Stimulated activated CD8-positive, alpha-beta memory T cell treated with anti-CD3 and anti-CD28 coated beads, Interleukin-15, amount 100 ng/mL, for 24 hours (primary cell): ENCODE measurements around the gene CDH4.
"Not testable (repeated sequence)": the region's sequence is repeated elsewhere in the genome, so short reads cannot be mapped to it uniquely, and the experiment has no call there.

Experiments used
- DNase-seq: peaks from one replicate; pipeline ENCODE4 v3.0.0-alpha.2; 2020; ENCODE audit warnings: low read depth

Gene CDH4

DNA sequence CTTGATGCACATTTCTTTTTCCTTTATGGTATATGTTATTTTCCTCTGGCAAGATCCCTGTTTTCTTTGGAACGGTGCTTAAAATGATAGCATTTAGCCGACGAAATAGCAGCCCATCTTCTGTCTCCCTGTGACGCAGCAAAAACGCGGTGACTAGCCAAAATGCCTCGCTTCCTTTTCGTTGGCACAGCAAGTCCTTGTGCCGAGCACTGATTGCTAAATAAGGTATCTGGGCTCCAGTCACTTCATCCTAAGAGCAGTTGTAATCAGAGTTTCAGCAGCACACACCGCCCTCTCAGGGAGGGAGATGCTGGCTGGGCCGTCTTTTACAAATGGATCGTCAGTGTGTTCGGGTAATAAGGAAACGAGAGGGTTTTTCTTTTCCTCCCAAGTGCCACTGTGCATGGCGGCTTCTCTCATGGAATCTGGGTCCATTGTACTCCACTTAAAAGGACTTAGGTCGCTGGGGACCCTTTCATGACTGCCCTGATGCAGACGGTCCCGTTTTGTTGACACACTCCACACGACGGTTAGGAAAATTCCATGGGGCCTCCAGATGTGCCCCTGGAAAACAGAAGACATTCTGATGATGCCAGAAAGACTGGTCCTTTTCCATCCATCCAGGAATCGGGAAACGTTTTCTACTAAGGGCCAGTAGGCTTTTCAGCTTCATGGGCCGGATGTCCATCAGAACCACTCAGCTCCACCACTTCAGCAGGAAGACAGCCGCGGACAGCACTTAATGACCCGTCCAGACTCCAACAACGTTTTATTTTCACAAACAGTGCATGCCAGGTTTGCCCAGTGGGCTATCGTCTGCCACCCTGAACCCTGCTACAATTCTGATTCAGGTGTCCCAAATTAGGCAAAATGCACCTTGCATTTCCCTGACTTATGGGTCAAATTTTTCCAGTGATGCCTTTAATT lies 185.5 kb downstream of the CDH4 start:
- no peak for DNase-seq

DNA sequence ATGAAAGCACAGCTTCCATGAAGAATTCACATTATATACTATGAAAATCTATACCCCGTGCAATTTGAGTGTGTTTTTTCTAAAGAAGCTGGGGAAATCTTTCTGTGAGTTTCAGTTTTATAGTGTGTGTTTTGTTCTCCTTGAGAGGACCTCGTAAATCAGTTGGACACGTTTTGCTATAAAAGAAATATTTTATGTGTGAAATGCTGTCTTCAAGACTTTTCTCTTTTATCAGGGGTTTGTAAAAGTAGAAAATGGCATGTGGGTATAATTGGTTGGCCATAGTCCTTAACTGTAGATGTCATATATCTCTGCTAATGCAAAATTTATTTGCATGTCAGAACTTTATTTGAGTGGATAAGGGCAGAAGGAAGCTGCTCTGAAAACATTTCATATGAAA lies 186.2 kb downstream of the CDH4 start:
- DNase-seq = no peak

DNA sequence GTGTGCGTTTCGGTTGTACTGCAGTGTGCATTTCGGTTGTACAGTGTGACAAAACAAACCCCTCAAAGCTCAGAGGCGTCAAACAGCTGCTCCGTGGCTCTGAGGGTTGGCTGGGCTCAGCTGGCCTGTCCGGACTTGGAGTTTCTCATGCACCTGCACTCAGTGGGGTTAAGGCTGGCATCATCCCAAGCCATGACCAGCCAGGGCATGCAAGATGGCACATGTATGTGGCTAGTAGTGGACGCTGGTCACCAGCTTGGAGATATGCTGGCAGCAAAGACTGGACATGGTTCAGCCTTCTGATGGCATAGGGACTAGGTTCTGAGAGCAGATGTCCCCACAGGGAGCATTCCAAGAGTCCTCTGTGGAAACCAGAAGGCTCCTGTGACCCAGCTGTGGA lies 187.2 kb downstream of the CDH4 start:
- no peak for DNase-seq

DNA sequence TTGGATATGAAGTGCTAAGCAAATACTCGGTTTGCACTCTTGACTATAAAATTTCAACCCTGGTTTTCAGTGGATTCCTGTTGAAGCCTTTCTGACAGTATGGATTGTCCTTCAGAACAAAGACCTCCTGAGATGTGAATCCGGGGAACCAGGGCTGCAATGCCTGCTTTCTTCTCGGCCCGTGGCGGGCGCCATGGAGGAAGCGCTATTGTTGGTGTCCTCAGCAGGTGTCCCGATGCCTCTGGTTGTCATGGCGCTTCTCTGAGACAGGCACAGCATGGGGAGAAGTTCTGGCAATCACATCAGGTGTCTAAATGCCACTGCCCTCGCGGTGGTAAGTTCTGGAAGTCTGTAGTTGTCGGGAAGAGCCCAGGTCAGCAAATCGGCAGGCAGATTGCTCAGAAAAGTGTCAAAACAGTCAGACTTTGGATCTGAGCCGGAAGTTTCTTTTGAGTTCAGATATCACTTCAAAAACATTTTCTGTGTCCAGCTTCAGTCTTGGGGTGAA lies 188.5 kb downstream of the CDH4 start:
- no peak for DNase-seq

DNA sequence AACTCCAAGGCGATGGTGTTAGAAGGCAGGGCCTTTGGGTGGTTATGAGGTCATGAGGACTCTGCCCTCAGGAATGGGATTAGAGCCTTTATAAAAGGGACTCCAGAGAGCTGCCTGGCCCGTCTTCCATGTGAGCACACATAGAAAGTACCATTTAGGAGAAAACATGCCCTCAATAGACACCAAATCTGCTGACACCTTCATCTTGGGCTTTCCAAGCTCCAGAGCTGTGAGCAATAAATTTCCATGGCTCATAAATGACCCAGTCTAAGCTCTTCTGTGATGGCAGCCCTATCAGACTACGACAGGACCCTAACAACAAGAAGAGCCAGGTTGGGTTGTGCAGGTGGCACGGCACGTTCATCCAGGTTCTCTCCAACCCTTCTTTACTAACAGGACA lies 189.5 kb downstream of the CDH4 start:
- no peak for DNase-seq

- DNase-seq = no peak
These were observed 190.1 kb downstream of the CDH4 start for GRCh38 chr20:61442075-61442670.

GRCh38 chr20:61442718-61443117 lies 190.7 kb downstream of the CDH4 start:
- DNase-seq = no peak

- no peak for DNase-seq
These were observed 191.5 kb downstream of the CDH4 start for GRCh38 chr20:61443443-61444126.

DNA sequence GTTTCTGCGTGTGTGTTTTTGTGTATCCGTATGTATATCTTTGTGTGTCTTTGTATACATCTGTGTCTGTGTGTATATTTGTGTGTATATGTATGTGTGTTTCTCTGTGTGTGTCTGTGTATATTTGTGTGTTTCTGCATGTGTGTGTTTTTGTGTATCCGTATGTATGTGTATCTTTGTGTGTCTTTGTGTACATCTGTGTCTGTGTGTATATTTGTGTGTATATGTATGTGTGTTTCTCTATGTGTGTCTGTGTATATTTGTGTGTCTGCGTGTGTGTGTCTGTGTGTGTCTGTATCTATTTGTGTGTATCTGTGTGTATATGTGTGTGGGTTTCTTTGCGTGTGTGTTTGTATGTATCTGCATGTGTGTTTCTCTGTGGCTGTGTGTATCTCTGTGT lies 192.6 kb downstream of the CDH4 start:
- DNase-seq = no peak

DNA sequence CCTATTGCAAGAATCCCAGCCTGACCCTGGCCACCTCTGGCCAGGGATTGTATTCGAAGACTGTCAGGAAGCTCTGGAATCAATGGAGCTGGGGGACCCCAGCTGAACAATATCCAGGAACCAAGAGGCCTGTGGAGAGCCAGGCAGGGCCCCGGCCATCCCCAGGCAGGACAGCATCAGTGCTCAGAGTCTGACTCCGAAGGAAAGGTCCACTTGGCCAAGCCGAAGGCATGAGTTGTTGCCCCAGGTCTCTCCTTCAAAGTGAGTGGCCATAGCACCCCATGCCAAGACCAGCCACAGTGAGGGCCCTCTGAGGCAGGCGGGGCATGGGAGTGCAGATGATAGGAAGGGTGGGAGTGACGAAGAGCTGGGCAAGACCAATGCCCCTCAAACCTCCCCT lies 193.1 kb downstream of the CDH4 start:
- DNase-seq = no peak

DNA sequence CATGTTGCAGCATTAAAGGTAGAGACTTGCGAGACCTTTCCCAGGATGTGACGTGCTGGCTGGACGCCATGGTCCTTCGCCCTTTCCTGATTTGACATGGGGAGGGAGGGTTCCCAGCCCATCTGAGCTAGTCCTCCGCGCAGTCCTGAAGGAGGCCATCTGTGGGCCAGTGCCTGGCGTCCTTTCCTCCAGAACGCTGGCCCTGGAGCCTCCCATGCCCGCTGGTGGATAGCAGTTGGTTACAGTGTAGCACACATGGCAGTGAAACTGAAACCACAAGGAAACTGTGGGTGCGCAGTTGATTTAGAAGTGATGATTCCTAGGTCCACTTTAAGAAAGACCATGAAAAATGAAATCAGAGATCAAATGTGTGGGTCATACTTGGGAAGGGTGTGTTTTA lies 193.7 kb downstream of the CDH4 start:
- DNase-seq = no peak

GRCh38 chr20:61447952-61448351 lies 195.9 kb downstream of the CDH4 start:
- no peak for DNase-seq

DNA sequence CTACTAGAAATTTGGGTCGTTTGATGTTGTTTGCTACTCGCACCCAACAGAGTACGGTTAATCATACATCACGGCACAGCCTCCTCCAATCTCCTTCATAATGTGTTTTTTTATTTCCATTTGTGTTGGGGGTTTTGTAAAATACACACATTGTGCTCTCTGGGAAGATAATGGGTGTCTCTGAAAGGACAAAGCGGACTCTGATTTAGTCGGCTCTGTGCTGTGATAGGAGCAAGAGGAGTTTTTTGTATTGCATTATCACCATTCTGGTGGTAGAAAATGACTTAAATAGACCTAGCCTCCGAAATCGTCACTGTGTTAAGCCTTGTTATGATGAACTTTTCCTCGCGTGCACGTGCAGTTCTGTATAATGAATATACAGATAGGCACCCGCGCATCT lies 196.3 kb downstream of the CDH4 start:
- DNase-seq = no peak

- no peak for DNase-seq
These were observed 197.1 kb downstream of the CDH4 start for GRCh38 chr20:61449057-61449609.

DNA sequence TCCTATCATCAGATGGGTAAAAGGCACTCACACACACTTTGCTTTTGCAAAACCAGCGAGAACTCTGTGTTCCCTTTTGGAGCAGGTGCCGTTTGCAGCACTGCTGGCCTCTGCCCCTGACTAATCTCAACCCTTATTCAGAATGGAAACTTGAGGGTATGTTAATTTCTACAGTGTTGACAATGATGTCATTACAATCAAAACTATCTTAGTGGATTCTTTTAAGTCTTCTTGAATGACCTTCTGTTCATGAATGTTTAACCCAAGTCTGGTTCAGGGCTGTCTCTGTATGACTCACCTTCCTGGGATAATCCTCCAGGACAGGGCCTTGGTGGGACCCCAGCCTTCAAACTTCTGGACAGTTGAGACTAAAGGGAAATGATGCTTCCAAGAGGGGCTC lies 197.9 kb downstream of the CDH4 start:
- DNase-seq = no peak

- DNase-seq = no peak
These were observed 198.5 kb downstream of the CDH4 start for GRCh38 chr20:61450549-61450948.

DNA sequence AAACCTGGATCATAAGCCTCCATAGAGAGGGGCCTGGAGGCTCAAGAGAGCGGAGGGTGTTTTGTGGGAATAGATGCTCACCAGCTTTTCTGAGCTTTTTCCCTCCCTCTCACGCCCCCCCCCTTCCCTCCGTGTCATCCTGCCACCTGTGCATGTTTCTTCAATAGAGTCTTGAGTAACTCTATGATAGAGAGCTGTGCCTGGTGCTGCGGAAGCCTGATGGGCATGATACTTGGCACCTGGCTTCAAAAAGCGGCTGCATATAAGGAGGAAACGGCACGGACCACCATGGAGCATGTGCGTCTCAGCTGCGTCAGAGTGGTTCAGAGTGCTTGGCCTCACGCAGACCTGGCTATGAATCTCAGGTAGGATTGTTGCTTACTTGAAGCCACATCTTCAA lies 198.9 kb downstream of the CDH4 start:
- no peak for DNase-seq

DNA sequence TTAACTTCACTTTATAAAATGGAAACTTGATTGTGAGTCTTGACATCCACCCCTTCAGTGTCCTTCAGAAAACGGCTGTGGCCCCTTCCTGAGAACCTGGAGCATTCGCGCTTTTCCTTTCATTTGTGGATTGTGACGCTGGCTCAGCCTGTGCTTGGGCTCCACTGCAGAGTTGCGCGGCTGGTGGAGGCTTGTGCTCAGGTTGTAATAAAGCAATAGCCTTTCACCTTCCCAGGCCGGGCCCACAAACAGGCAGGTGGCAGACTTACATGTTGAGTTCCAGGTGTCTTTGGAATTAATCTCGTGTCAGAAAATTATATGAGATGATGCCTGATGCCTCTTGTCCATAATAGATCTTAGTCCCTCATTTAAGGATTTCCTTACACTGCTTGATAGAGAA lies 199.9 kb downstream of the CDH4 start:
- DNase-seq = no peak

DNA sequence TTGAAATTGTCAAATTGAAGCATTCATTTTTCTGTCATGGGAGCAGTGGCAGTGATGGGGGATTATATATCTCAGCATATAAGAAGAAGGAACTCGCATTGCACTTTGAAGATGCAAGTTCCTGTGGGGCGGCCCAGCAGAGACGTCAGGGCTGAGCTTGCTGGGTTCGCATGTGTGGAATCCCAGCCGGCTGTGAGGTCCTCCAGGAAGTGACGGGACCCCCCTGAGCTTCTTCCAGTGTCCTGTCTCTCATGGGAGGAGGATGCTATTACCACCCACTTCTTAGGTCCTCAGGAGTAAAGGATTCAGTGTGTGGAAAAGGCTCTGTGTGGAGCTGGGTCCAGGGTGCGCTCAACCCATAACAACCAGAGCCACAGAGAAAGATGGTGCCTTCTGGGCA lies 201.2 kb downstream of the CDH4 start:
- DNase-seq = no peak

- DNase-seq = not testable (repeated sequence)
These were observed 201.6 kb downstream of the CDH4 start for GRCh38 chr20:61453623-61454022.

DNA sequence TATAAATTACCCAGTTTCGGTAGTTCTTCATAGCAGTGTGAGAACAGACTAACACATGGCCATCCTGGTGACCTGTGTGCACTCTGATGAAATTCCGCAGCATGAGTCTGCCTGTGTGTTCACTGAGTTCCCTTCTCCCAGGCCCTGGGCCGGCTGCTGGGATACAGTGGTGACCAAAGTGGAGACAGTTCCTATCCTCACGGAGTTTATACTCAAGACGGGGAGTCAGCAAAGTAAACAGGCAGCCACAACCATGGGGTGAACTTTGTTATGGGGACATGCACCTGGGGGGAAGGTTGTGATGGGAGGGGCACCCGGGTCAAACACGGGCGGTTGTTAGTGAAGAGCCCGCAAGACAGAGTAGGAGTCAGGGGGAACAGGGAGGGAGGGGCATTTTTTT lies 202.0 kb downstream of the CDH4 start:
- DNase-seq = no peak

DNA sequence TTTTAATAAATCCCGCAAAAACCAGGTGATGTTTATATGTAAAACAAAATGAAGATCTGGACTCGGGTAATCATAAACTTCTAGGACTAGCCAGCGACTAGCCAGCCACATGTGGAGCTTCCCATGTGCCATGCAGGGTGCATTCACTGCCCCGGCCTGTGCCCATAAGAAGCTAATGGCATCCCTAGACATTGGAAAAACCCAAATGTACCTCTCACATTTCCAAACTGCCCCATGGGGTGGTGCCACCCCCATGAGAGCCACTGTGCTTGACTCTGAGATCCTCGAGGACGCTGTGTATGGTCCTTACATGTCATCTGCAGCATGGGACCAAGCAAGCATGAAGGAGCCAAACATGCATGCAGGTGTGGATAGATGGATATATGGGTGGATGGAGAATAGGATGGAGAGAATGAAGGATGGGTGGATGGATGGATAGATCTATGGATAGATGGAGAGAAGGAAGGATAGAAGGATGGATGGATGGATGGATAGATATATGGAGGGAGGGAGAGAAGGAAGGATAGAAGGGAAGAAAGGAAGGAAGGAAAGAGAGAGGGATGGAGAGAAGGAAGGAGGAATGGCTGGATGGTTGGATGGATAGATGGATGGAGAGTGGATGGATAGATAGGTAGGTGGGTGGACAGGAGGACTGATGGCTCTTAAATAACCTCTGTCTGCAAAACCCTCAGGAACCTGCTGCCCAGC lies 203.6 kb downstream of the CDH4 start:
- DNase-seq = no peak
